OCI-LY7 (cell line): ENCODE data around the gene FAM221B. TPM values are rescaled to one million over a fixed set of nuclear protein-coding genes. Genes with fewer than 3 reads are reported as not detected.

ENCODE experiments used
- BruUV-seq: library from RNA; stranded (reverse); fragments of 400-500 nt; replicated peaks from 2 replicates; lab custom pipeline; 2021; lab: Mats Ljungman, UMichigan
- CTCF ChIA-PET: fragments of 300-600 bp; sonication (Branson Sonifier 250); formaldehyde crosslinking; loops from one replicate; lab custom pipeline; 2022; ENCODE audit warnings: antibody characterized with exemption; ENCODE audit not compliant: unreplicated experiment; lab: Charles Lee
- POLR2A ChIA-PET: fragments of 300-600 bp; sonication (Branson Sonifier 250); formaldehyde crosslinking; loops from one replicate; lab custom pipeline; 2022; ENCODE audit warnings: antibody characterized with exemption; lab: Charles Lee
- DNase-seq: peaks from one replicate; pipeline ENCODE4 v3.0.0-alpha.2; 2015; ENCODE audit warnings: low spot score
- H2AFZ ChIP-seq: fragments of 200-600 bp; sonication (generic), shearing (Covaris generic); 2 replicates; pipeline ENCODE4 v1.6.1; 2014; ENCODE audit warnings: mild to moderate bottlenecking, antibody characterized with exemption, low read length, moderate library complexity
- H3K27ac ChIP-seq: fragments of 200-600 bp; sonication (generic); 2 replicates; pipeline ENCODE4 v1.5.1; 2014; ENCODE audit warnings: mixed run types, low read depth, mild to moderate bottlenecking, moderate library complexity, low read length, inconsistent platforms; ENCODE audit not compliant: poor library complexity, severe bottlenecking
- H3K36me3 ChIP-seq: fragments of 200-600 bp; sonication (generic); 2 replicates; pipeline ENCODE4 v1.6.1; 2014; ENCODE audit warnings: mild to moderate bottlenecking, antibody characterized with exemption, low read length, moderate library complexity, mixed read lengths; ENCODE audit not compliant: insufficient read depth
- H3K4me1 ChIP-seq: fragments of 200-600 bp; sonication (generic); 2 replicates; pipeline ENCODE4 v1.5.1; 2014; ENCODE audit warnings: mild to moderate bottlenecking, low read length; ENCODE audit not compliant: insufficient read depth, poor library complexity, severe bottlenecking
- H3K4me2 ChIP-seq: fragments of 200-600 bp; sonication (generic); 2 replicates; pipeline ENCODE4 v1.6.1; 2014; ENCODE audit warnings: mild to moderate bottlenecking, low read length
- H3K4me3 ChIP-seq: fragments of 200-600 bp; sonication (generic); 2 replicates; pipeline ENCODE4 v1.5.1; 2014; ENCODE audit warnings: mild to moderate bottlenecking, low read depth, low read length; ENCODE audit not compliant: poor library complexity, severe bottlenecking
- H3K79me2 ChIP-seq: fragments of 200-600 bp; sonication (generic); 2 replicates; pipeline ENCODE4 v1.6.1; 2016; ENCODE audit warnings: low read depth, mild to moderate bottlenecking, low read length, moderate library complexity, mixed read lengths; ENCODE audit not compliant: insufficient read depth
- H3K9me2 ChIP-seq: fragments of 200-600 bp; sonication (generic); 2 replicates; pipeline ENCODE4 v1.6.1; 2016; ENCODE audit warnings: mild to moderate bottlenecking, low read length, mixed read lengths; ENCODE audit not compliant: insufficient read depth
- H3K9me3 ChIP-seq: fragments of 200-600 bp; sonication (generic); 2 replicates; pipeline ENCODE4 v1.6.1; 2014; ENCODE audit warnings: mild to moderate bottlenecking, mixed run types, low read length, mixed read lengths
- H4K20me1 ChIP-seq: fragments of 200-600 bp; sonication (generic); 2 replicates; pipeline ENCODE4 v1.6.1; 2014; ENCODE audit warnings: mild to moderate bottlenecking, antibody characterized with exemption, low read length, moderate library complexity, mixed read lengths; ENCODE audit not compliant: insufficient read depth
- CTCF ChIP-seq: fragments of 200-600 bp; sonication (generic); conservative IDR thresholded peaks from 2 replicates; pipeline ENCODE4 v1.5.1; 2014; ENCODE audit warnings: mild to moderate bottlenecking, antibody characterized with exemption, low read length, moderate library complexity, mixed read lengths
- EZH2phosphoT487 ChIP-seq: fragments of 200-600 bp; sonication (generic); IDR thresholded peaks from 2 replicates; pipeline ENCODE4 v1.6.1; 2018; ENCODE audit warnings: low read depth, borderline replicate concordance, mild to moderate bottlenecking, mixed run types, antibody characterized with exemption, low read length, moderate library complexity, mixed read lengths
- intact Hi-C: fragments of 100-400 bp; cut with micrococcal nuclease; formaldehyde crosslinking; loops from one replicate; pipeline ENCODE4 v1.10.0; 2022; ENCODE audit not compliant: unreplicated experiment
- total RNA-seq, 2 experiments: library from RNA; depleted of rRNA in 1 of 2; stranded (reverse); fragments of >200 nt in 1 of 2; shearing (Covaris generic) in 1 of 2; gene quantifications; 2 replicates each; pipeline ENCODE4 v1.2.3, GENCODE V29; 2014 to 2022

Gene FAM221B
- total RNA-seq, 2 experiments from 2014 or later, result not detected

GRCh38 chr9:35789541-35789940 is 39.0 kb downstream of the FAM221B start:
- Histone ChIP-seq H4K20me1 (no peaks in the 10 kb centered on the region), H3K79me2 (no peaks in the 10 kb centered on the region), H3K9me3 (no peaks in the 10 kb centered on the region), H3K4me1 (peaks cover 19% of the 10 kb centered on the region), H2AFZ (no peak overlapping the region), H3K36me3 (peaks cover 3% of the 10 kb centered on the region; the same call in 1 of the 2 replicates), H3K4me2 (no peak overlapping the region), H3K27ac (no peak overlapping the region), H3K4me3 (no peak overlapping the region), H3K9me2 (no peaks in the 10 kb centered on the region)
- TF ChIP-seq EZH2phosphoT487 (no peak), CTCF (no peak)
- POLR2A ChIA-PET, result interaction anchor here (0.5 to 1.5 kb wide), 3 partner anchors 37 to 149 kb away, joined by 3 to 6 read pairs (median 5); partner anchors contain the start of genes GBA2 and RGP1
- intact Hi-C loops, result no loop called here
- no peak for DNase-seq
- BruUV-seq, result no TSS peak
- CTCF ChIA-PET, result interaction anchor here (0.8 to 1.4 kb wide), 4 partner anchors 14 to 93 kb away, joined by 3 to 5 read pairs (median 4); partner anchors contain the start of gene HINT2

- Histone ChIP-seq H3K9me2 (no peaks in the 10 kb centered on the region), H3K4me1 (peaks cover 19% of the 10 kb centered on the region), H4K20me1 (no peaks in the 10 kb centered on the region), H3K4me2 (no peak overlapping the region), H3K27ac (no peak overlapping the region), H3K36me3 (peaks cover 15% of the 10 kb centered on the region), H3K79me2 (no peaks in the 10 kb centered on the region), H3K9me3 (no peaks in the 10 kb centered on the region), H2AFZ (no peak overlapping the region), H3K4me3 (no peak overlapping the region)
- no peak for DNase-seq
- POLR2A ChIA-PET, result interaction anchor here (1.6 kb wide), 1 partner anchor 11 kb away, joined by 3 read pairs; no protein-coding TSS in a partner anchor
- CTCF ChIA-PET, result no interaction called here
- BruUV-seq, result no TSS peak
- intact Hi-C loops, result no loop called here
- no peak for TF ChIP-seq EZH2phosphoT487
- TF ChIP-seq CTCF, result no peak
Measured at GRCh38 chr9:35783418-35783817, 45.1 kb downstream of the FAM221B start.

GRCh38 chr9:35781066-35781465 is 47.5 kb downstream of the FAM221B start:
- H3K9me3 ChIP-seq, result no peaks in the 10 kb centered on the region
- H3K4me2 ChIP-seq, result no peak overlapping the region
- BruUV-seq, result no TSS peak
- DNase-seq, result no peak
- peaks cover 12% of the 10 kb centered on the region for H3K36me3 ChIP-seq
- CTCF ChIA-PET, result no interaction called here
- no peaks in the 10 kb centered on the region for H4K20me1 ChIP-seq
- H3K27ac ChIP-seq, result no peak overlapping the region
- H3K4me3 ChIP-seq, result no peak overlapping the region
- H3K4me1 ChIP-seq, result peaks cover 37% of the 10 kb centered on the region
- H3K9me2 ChIP-seq, result no peaks in the 10 kb centered on the region
- H3K79me2 ChIP-seq, result no peaks in the 10 kb centered on the region; the same call in 1 of the 2 replicates
- intact Hi-C loops, result no loop called here
- TF ChIP-seq EZH2phosphoT487 (no peak), CTCF (no peak)
- no peak overlapping the region for H2AFZ ChIP-seq
- POLR2A ChIA-PET, result interaction anchor here (1.0 kb wide), 1 partner anchor 135 kb away, joined by 3 read pairs; no protein-coding TSS in a partner anchor
